Left colon (tissue), 2 donors: Measurements from ENCODE around the gene PUS10. TPM values are rescaled to one million over a fixed set of nuclear protein-coding genes. Genes with fewer than 3 reads are reported as not detected.

ENCODE experiments used
- total RNA-seq, 2 donors: library from RNA; stranded (reverse); fragmentation: NEBNext Ultra II Directional; extraction: Animal tissue kit (Norgen Biotek cat#: 25700); gene quantifications; one replicate each; pipeline ENCODE4 v1.2.1, GENCODE V29; 2021
- donor health status: DM: no; HTN: no; CAD: no.
- donor health status: DM: yes; HTN: yes; CAD: no.

Gene PUS10
- total RNA-seq, 2 donors from 2014 or later: 9.1 to 11.2 TPM

Other genes with a start within 250 kb of the PUS10 start
- 10 to 100 TPM; 16.2 to 19.9 TPM for gene REL, start 136.7 kb downstream of the PUS10 start, total RNA-seq
- gene PEX13, start 535 bp downstream of the PUS10 start, total RNA-seq: 10 to 100 TPM; 30.1 to 33.3 TPM
- gene SANBR, start 47.6 kb upstream of the PUS10 start, total RNA-seq: 10 to 100 TPM; 11.4 to 14.4 TPM
- gene C2orf74, start 143.9 kb upstream of the PUS10 start, total RNA-seq: 1 to 10 TPM; 2.0 to 2.2 TPM